GM12864 (cell line): ENCODE results near the gene RNF144B.
"Not testable (repeated sequence)": the region's sequence is repeated elsewhere in the genome, so short reads cannot be mapped to it uniquely, and the experiment has no call there.

Source experiments
- DNase-seq: peaks from one replicate; pipeline ENCODE4 v3.0.0-alpha.2; 2011; ENCODE audit warnings: low read depth
- H3K4me3 ChIP-seq: 2 replicates; pipeline ENCODE4 v1.5.1; 2011; ENCODE audit warnings: mild to moderate bottlenecking, low read depth, low read length, control low read depth
- CTCF ChIP-seq: IDR thresholded peaks from 2 replicates; pipeline ENCODE4 v1.5.1; 2011; ENCODE audit warnings: low read depth, mild to moderate bottlenecking, moderate library complexity, low read length, control low read depth, inconsistent platforms; ENCODE audit errors: missing control alignments

Gene RNF144B

DNA sequence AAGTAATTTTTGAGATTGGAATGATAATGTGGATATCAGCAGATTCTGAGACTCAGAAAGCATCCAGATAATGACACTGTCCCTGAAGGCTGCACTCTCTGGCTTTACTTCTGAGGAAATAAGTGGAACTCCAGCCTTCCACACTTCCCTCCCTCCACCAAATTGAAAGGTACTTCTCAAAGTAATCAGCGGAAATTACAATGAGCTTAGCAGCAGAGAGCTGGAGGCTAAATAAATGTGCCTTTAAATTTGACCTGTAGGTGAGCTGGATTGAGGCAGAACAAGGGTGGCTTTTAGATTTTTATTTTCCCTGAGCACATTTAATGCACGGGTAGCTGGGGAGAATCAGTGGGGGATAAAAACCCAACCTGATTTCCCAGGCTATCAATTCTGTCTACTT, 39.3 kb upstream of the RNF144B start:
- no peak for TF ChIP-seq CTCF
- no peak for DNase-seq
- no peak overlapping the region for H3K4me3 ChIP-seq

DNA sequence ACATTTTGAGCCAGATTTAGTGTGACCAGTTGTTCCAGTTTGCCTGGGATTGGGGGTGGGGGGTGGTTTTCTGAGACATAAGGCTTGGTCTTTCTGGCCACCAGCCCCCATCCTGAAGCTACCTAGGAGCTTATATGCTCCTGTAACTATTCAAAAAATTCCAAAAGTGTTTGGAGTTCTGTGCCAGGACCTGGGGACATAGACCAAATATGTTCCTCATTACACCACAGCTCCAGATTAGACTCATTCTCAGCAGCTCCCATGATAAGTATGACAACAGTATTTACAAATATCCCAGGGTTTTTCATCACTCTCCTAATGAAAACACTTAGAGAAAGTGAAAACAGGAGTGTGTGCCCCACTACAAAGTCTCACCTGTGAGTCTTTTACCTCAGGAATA, 37.8 kb upstream of the RNF144B start:
- DNase-seq, result no peak
- no peak overlapping the region for H3K4me3 ChIP-seq
- TF ChIP-seq CTCF, result no peak

- no peak for TF ChIP-seq CTCF
- DNase-seq, result no peak
- H3K4me3 ChIP-seq, result no peak overlapping the region
Measured at GRCh38 chr6:18350271-18350670, 36.9 kb upstream of the RNF144B start.

GRCh38 chr6:18350712-18351111, 36.4 kb upstream of the RNF144B start:
- TF ChIP-seq CTCF, result no peak
- H3K4me3 ChIP-seq, result no peak overlapping the region
- no peak for DNase-seq

GRCh38 chr6:18352001-18352400, 35.1 kb upstream of the RNF144B start:
- H3K4me3 ChIP-seq, result no peak overlapping the region
- TF ChIP-seq CTCF, result no peak
- DNase-seq, result no peak

DNA sequence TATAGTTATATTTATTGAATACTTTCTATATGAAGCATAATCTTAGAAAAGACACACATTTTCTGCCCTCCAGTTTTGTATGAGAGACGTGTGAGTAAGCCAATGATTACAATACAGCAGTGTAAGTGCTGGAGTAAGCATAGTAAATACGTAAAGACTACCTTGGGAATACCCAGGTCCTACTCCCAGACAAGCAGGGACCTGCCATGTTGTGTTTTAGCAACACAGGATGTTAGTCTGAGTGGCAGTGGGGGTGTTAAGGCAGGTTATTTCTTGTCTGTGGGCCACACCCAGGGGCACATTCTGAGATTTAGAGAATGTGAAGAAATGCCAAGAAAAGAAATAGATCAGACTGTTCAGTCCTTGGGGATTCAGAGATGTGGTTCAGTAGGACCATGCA, 34.3 kb upstream of the RNF144B start:
- no peak for TF ChIP-seq CTCF
- no peak for DNase-seq
- no peak overlapping the region for H3K4me3 ChIP-seq

DNA sequence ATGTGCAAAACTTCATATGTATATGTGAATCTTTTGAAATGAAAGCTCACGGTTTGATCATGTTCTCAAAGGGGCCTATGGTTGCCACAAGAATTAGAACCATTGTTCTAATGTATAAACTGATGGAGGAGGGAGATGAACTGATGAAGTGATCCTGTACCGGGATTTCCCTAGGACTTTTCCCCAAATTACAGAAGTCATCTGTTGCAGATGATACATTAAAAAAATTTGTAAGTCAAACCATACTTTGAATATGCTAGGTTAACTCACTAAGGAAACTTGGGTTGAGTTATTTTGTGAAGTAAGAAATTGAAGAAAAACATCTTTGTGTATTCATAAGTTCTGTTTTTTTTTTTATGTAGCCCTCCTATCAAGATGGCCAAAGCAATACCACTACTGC, 33.9 kb upstream of the RNF144B start:
- no peak for DNase-seq
- H3K4me3 ChIP-seq, result no peak overlapping the region
- no peak for TF ChIP-seq CTCF

DNA sequence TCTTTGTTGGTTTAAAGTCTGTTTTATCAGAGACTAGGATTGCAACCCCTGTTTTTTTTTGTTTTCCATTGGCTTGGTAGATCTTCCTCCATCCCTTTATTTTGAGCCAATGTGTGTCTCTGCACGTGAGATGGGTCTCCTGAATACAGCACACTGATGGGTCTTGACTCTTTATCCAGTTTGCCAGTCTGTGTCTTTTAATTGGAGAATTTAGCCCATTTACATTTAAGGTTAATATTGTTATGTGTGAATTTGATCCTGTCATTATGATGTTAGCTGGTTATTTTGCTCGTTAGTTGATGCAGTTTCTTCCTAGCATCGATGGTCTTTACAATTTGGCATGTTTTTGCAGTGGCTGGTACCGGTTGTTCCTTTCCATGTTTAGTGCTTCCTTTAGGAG, 29.6 kb upstream of the RNF144B start:
- not testable (repeated sequence) for DNase-seq, H3K4me3 ChIP-seq
